GM19468 (cell line): ENCODE results near the gene BTLA.
"Not testable (repeated sequence)": the region's sequence is repeated elsewhere in the genome, so short reads cannot be mapped to it uniquely, and the experiment has no call there.

Source experiments
- ATAC-seq: cut with Tn5 transposase; IDR thresholded peaks from one replicate; pipeline ENCODE4 v1.9.1; 2021; ENCODE audit warnings: mild to moderate bottlenecking, moderate library complexity, moderate number of reproducible peaks; ENCODE audit not compliant: unreplicated experiment; ENCODE audit errors: extremely low read depth

Gene BTLA

GRCh38 chr3:112498914-112499711 lies at the start of gene BTLA:
Gene BTLA, minus strand, starts transcription at chr3:112499472. Its CDS starts 114 bp downstream, at chr3:112499358.
- peak; percentile 47 for ATAC-seq

- no peak for ATAC-seq
These were observed 47.0 kb upstream of the BTLA start for GRCh38 chr3:112546216-112546759.

GRCh38 chr3:112539825-112540650 lies 40.8 kb upstream of the BTLA start:
- ATAC-seq: peak; percentile 86

- ATAC-seq: no peak
These were observed 32.1 kb upstream of the BTLA start for GRCh38 chr3:112531358-112531781.

GRCh38 chr3:112530573-112530972 lies 31.3 kb upstream of the BTLA start:
- no peak for ATAC-seq

GRCh38 chr3:112524127-112524526 lies 24.9 kb upstream of the BTLA start:
- not testable (repeated sequence) for ATAC-seq

- no peak for ATAC-seq
These were observed 20.2 kb upstream of the BTLA start for GRCh38 chr3:112519424-112520001.

GRCh38 chr3:112518970-112519369 lies 19.7 kb upstream of the BTLA start:
- ATAC-seq: not testable (repeated sequence)

- ATAC-seq: peak; percentile 99
These were observed 15.4 kb upstream of the BTLA start for GRCh38 chr3:112514527-112515128.

GRCh38 chr3:112512320-112512719 lies 13.0 kb upstream of the BTLA start:
- no peak for ATAC-seq

GRCh38 chr3:112508860-112509259 lies 9.6 kb upstream of the BTLA start:
- ATAC-seq: no peak

GRCh38 chr3:112508261-112508660 lies 9.0 kb upstream of the BTLA start:
- ATAC-seq: no peak

GRCh38 chr3:112505907-112506306 lies 6.6 kb upstream of the BTLA start:
- no peak for ATAC-seq

- no peak for ATAC-seq
These were observed 4.9 kb upstream of the BTLA start for GRCh38 chr3:112504123-112504522.

- ATAC-seq: no peak
These were observed 4.2 kb upstream of the BTLA start for GRCh38 chr3:112503304-112503972.

GRCh38 chr3:112500621-112501020 lies 1.3 kb upstream of the BTLA start:
- no peak for ATAC-seq

- no peak for ATAC-seq
These were observed 1.2 kb downstream of the BTLA start for GRCh38 chr3:112497897-112498548.

- ATAC-seq: no peak
These were observed 2.8 kb downstream of the BTLA start for GRCh38 chr3:112496366-112497067.

- not testable (repeated sequence) for ATAC-seq
These were observed 4.9 kb downstream of the BTLA start for GRCh38 chr3:112494448-112494767.
